Measurements from ENCODE around the gene JPH3. TPM values are rescaled to one million over a fixed set of nuclear protein-coding genes. Genes with fewer than 3 reads are reported as not detected.

The JPH3 gene
- total and polyA plus RNA-seq, 4 donors: 12.6 to 79.7 (median 54.0) TPM

DNA sequence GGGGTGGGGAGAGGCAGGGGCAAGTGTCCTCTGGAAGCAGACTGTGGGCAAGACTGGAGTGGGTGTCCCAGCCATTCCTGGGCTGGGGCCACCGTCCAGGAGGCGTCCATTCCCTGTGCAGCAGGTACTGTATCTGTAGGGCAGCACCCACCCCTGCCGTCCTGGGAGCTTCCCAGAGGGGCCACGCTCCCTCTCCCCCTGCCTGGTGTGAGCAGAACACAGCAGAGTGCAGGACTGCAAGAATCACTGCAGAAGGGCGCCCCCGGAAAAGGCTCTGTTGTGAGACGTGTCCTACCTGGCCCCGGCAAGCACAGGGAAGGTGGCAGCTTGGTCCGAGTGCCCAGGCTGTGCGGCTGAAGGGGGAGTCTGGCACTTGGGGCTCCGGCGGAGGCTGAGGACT, 93.2 kb downstream of the JPH3 start:
- 95% methylated on average over 12 of the region's 12 CpGs for WGBS (ENCODE audit: insufficient coverage)
- Histone ChIP-seq H3K4me1 (ENCODE audit: control insufficient read depth, insufficient read depth, low read length) (peaks cover 19% of the 10 kb centered on the region), H3K27ac (ENCODE audit: low read depth, low read length) (no peak overlapping the region)

DNA sequence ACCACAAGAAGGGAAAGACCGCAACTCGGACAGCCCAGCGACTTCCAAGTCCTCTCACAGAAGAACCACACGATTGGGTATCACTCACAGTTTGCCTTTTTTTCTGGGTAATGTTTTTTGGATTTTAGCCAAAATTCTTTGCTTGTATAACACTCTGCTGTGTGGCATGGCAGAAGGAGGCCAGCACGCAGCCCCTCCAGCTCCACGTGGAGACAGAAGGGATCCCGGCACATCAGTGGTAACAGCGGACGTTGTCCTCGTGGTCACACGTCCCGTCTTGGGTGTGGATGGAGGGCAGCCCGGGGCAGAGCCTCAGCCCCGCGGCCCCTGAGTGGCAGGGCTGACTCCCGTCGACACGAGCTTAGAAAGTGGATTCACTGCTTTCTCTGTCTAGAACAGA, 94.4 kb downstream of the JPH3 start:
- Histone ChIP-seq H3K4me1 (ENCODE audit: control insufficient read depth, insufficient read depth, low read length) (peaks cover 12% of the 10 kb centered on the region), H3K27me3 (ENCODE audit: control insufficient read depth, insufficient read depth, low read length) (no peaks in the 10 kb centered on the region), H3K9me3 (ENCODE audit: control insufficient read depth, insufficient read depth, low read length) (no peaks in the 10 kb centered on the region), H3K36me3 (ENCODE audit: control insufficient read depth, insufficient read depth, low read length) (peaks cover 98% of the 10 kb centered on the region), H3K4me3 (ENCODE audit: low read depth, low read length) (no peak overlapping the region), H3K27ac (ENCODE audit: low read depth, low read length) (no peak overlapping the region)
- WGBS (ENCODE audit: insufficient coverage): 83% methylated on average over 14 of the region's 18 CpGs
- DNase-seq (ENCODE audit: low read depth in 4 of 6, low spot score in 6 of 6): no peak

More for the DNA sequence above, 93.2 kb downstream of the JPH3 start:
- Histone ChIP-seq H3K27me3 (ENCODE audit: control insufficient read depth, insufficient read depth, low read length) (no peaks in the 10 kb centered on the region), H3K9me3 (ENCODE audit: control insufficient read depth, insufficient read depth, low read length) (no peaks in the 10 kb centered on the region), H3K4me3 (ENCODE audit: low read depth, low read length) (no peak overlapping the region), H3K36me3 (ENCODE audit: control insufficient read depth, insufficient read depth, low read length) (peaks cover 98% of the 10 kb centered on the region)
- no peak for DNase-seq (ENCODE audit: low read depth in 4 of 6, low spot score in 6 of 6)

DNA sequence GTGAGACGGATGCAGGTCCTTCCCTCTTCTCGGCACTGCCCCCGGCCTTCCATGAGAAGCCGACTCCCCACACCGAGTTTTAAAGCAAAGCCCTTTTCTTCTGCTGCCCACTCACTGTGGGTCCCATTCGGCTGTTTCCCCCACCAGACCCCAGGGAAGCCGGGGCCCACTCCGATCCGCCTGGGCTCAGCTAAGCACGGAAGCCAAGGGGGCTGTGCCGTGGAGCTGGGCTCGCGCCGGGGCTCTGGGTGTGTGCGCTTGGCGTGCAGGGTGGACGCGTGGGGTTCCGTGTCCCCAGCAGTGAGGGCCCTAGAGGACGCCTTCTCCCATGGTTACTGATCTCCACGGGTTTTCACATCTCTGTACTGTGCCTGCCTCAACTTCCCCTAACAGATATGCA, 94.9 kb downstream of the JPH3 start:
- H3K27ac ChIP-seq (ENCODE audit: low read depth, low read length): no peak overlapping the region
- no peaks in the 10 kb centered on the region for H3K27me3 ChIP-seq (ENCODE audit: control insufficient read depth, insufficient read depth, low read length)

DNA sequence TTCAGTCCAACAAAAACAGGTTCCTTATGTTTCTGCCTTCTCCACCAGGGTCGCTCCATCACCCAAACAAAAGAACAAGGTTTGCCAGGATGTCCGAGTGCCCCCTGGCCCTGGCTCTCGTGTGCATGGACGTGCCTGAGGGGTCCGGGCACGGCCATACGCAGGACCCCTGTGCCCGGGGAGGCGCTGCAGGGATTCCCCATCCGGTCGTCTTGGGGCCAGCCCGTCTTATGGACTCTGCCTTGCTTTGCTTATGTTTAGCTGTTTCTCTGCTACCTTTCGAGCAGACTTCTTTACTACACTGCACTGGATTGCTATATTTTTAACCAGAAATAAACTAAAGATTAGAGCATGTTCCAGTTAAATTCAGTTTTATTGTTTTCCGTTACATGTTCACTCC, 95.5 kb downstream of the JPH3 start:
- no peak for DNase-seq (ENCODE audit: low read depth in 4 of 6, low spot score in 6 of 6)
- Histone ChIP-seq H3K27me3 (ENCODE audit: control insufficient read depth, insufficient read depth, low read length) (no peaks in the 10 kb centered on the region), H3K9me3 (ENCODE audit: control insufficient read depth, insufficient read depth, low read length) (no peaks in the 10 kb centered on the region), H3K27ac (ENCODE audit: low read depth, low read length) (no peak overlapping the region), H3K36me3 (ENCODE audit: control insufficient read depth, insufficient read depth, low read length) (peaks cover 96% of the 10 kb centered on the region), H3K4me1 (ENCODE audit: control insufficient read depth, insufficient read depth, low read length) (peaks cover 18% of the 10 kb centered on the region), H3K4me3 (ENCODE audit: low read depth, low read length) (no peak overlapping the region)
- 98% methylated on average over 10 of the region's 14 CpGs for WGBS (ENCODE audit: insufficient coverage)

More for the DNA sequence above, 94.9 kb downstream of the JPH3 start:
- no peaks in the 10 kb centered on the region for H3K9me3 ChIP-seq (ENCODE audit: control insufficient read depth, insufficient read depth, low read length)
- H3K36me3 ChIP-seq (ENCODE audit: control insufficient read depth, insufficient read depth, low read length): peaks cover 98% of the 10 kb centered on the region
- H3K4me3 ChIP-seq (ENCODE audit: low read depth, low read length): no peak overlapping the region
- no peak for DNase-seq (ENCODE audit: low read depth in 4 of 6, low spot score in 6 of 6)
- WGBS (ENCODE audit: insufficient coverage): 94% methylated on average over 21 of the region's 21 CpGs
- H3K4me1 ChIP-seq (ENCODE audit: control insufficient read depth, insufficient read depth, low read length): peaks cover 15% of the 10 kb centered on the region

DNA sequence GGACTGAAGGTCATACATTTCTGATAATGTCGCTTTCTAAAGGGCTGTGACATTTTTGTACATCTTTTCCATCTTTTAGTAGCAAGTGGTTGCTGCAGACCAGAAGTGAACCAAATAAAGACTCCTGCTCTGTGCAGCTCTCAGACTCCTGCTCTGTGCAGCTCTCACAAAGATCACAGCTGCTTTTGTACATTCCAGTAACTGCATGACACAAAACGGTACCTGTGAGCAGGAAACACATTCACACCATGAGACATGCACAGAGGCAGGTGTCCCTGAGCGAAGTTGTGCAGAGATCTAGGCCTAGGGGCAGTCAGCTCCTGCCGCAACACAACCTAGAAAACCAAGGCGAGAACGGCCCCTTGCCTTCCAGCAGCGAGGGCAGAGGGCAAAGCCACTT, 95.9 kb downstream of the JPH3 start:
- no peak for DNase-seq (ENCODE audit: low read depth in 4 of 6, low spot score in 6 of 6)
- no peak overlapping the region for H3K4me3 ChIP-seq (ENCODE audit: low read depth, low read length)
- 94% methylated on average over 5 of the region's 7 CpGs for WGBS (ENCODE audit: insufficient coverage)
- H3K4me1 ChIP-seq (ENCODE audit: control insufficient read depth, insufficient read depth, low read length): peaks cover 18% of the 10 kb centered on the region
- no peaks in the 10 kb centered on the region for H3K27me3 ChIP-seq (ENCODE audit: control insufficient read depth, insufficient read depth, low read length)
- no peak overlapping the region for H3K27ac ChIP-seq (ENCODE audit: low read depth, low read length)
- no peaks in the 10 kb centered on the region for H3K9me3 ChIP-seq (ENCODE audit: control insufficient read depth, insufficient read depth, low read length)
- peaks cover 96% of the 10 kb centered on the region for H3K36me3 ChIP-seq (ENCODE audit: control insufficient read depth, insufficient read depth, low read length)

DNA sequence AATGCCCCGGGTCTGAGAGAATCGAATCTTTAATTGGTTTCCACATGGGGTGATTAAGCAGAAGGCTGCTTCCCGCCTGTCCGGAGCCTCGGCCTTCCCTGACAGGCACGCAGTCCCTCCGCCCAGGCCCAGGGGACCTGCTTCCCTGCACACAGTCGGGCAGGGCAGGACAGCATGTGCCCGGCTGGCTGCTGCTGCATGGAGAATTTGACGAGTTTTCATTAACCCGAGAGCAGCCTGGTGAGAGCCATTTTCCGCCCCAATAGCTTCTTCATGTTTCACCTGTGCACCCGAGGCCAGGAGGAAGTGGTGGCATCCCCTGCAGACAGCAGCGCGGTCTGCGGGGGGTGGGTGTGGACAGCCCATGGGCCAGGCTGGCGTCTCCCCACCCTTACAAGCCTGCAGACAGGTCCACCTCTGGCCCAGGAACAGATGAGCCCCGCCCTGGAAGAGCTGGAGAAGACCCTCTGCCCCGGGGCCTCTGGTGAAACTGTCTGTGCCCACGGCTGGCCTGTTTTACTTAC, 96.4 kb downstream of the JPH3 start:
- no peak for DNase-seq (ENCODE audit: low read depth in 4 of 6, low spot score in 6 of 6)
- no peak overlapping the region for H3K27ac ChIP-seq (ENCODE audit: low read depth, low read length)
- 95% methylated on average over 20 of the region's 20 CpGs for WGBS (ENCODE audit: insufficient coverage)
- no peak overlapping the region for H3K4me3 ChIP-seq (ENCODE audit: low read depth, low read length)
- H3K27me3 ChIP-seq (ENCODE audit: control insufficient read depth, insufficient read depth, low read length): no peaks in the 10 kb centered on the region
- peaks cover 96% of the 10 kb centered on the region for H3K36me3 ChIP-seq (ENCODE audit: control insufficient read depth, insufficient read depth, low read length)
- peaks cover 18% of the 10 kb centered on the region for H3K4me1 ChIP-seq (ENCODE audit: control insufficient read depth, insufficient read depth, low read length)
- no peaks in the 10 kb centered on the region for H3K9me3 ChIP-seq (ENCODE audit: control insufficient read depth, insufficient read depth, low read length)

DNA sequence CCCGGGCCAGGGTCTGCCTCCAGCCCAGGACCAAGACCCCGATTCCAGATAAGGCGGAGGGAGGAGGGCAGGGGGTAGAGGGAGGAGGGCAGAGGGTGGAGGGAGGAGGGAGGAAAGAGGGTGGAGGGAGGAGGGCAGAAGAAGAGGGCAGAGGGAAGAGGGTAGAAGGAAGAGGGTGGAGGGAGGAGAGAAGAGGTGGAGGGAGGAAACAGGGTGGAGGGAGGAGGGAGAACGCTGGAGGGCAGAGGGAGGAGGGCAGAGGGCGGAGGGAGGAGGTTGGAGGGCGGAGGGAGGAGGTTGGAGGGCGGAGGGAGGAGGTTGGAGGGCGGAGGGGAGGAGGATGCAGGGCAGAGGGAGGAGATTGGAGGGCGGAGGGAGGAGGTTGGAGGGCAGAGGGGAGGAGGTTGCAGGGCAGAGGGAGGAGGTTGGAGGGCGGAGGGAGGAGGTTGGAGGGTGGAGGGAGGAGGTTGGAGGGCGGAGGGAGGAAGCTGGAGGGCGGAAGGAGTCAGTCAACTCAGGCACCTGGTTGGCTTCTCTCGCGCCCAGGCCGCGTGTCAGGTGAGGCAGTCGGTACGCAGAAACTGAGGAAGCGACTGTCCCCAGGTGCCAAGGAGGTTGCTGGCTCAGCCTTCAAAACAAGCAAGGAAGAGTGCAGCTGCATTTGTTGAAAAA, 98.2 kb downstream of the JPH3 start:
- Histone ChIP-seq H3K4me1 (ENCODE audit: control insufficient read depth, insufficient read depth, low read length) (peaks cover 22% of the 10 kb centered on the region), H3K27me3 (ENCODE audit: control insufficient read depth, insufficient read depth, low read length) (no peaks in the 10 kb centered on the region), H3K4me3 (ENCODE audit: low read depth, low read length) (no peak overlapping the region), H3K27ac (ENCODE audit: low read depth, low read length) (no peak overlapping the region), H3K9me3 (ENCODE audit: control insufficient read depth, insufficient read depth, low read length) (no peaks in the 10 kb centered on the region), H3K36me3 (ENCODE audit: control insufficient read depth, insufficient read depth, low read length) (peaks cover 92% of the 10 kb centered on the region)
- WGBS (ENCODE audit: insufficient coverage): 88% methylated on average over 19 of the region's 19 CpGs
- no peak for DNase-seq (ENCODE audit: low read depth in 4 of 6, low spot score in 6 of 6)

DNA sequence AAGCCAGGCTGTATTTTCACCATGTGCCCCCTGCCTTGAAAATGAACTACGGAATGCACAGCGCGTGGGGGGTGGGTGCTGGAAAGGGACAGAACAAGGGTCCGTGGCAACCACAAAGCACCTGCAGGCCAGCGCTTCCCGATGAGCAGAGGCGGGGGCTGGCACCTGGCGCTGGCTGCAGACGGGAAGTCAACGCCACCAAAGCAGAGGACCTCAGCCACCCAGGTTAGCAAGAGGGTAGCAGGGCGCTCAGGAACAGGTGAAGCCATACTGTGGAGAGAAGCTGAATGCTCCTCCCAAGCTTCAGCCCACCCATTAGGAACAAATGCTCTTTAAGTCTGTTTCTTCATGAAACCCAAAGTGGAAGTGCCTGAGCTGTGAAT, 98.8 kb downstream of the JPH3 start:
- Histone ChIP-seq H3K27ac (ENCODE audit: low read depth, low read length) (no peak overlapping the region), H3K4me1 (ENCODE audit: control insufficient read depth, insufficient read depth, low read length) (peaks cover 28% of the 10 kb centered on the region), H3K9me3 (ENCODE audit: control insufficient read depth, insufficient read depth, low read length) (no peaks in the 10 kb centered on the region), H3K27me3 (ENCODE audit: control insufficient read depth, insufficient read depth, low read length) (no peaks in the 10 kb centered on the region), H3K4me3 (ENCODE audit: low read depth, low read length) (no peak overlapping the region), H3K36me3 (ENCODE audit: control insufficient read depth, insufficient read depth, low read length) (peaks cover 87% of the 10 kb centered on the region)
- no peak for DNase-seq (ENCODE audit: low read depth in 4 of 6, low spot score in 6 of 6)
- 76% methylated on average over 11 of the region's 11 CpGs for WGBS (ENCODE audit: insufficient coverage)

DNA sequence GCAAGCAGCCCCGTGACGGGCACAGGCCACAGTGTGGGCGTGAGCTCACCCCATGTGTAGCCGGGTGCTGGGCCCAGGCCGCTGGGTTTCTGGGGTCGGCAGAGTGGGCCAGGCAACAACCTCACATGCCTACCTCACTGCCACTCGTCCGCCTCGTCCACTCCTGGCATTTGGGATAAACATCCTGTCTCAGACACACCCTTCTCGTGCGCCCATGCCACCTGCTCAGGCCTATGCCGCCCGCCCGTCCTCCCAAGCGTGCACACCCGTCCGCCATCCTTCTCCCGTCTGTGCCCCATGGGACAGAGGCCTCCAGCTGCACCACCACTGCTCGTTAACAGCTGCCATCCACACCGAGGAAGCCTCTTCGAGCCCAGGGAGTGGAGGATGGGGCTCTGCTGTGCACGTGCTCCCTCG, 99.2 kb downstream of the JPH3 start:
- Histone ChIP-seq H3K27me3 (ENCODE audit: control insufficient read depth, insufficient read depth, low read length) (no peaks in the 10 kb centered on the region), H3K4me3 (ENCODE audit: low read depth, low read length) (no peak overlapping the region), H3K36me3 (ENCODE audit: control insufficient read depth, insufficient read depth, low read length) (peaks cover 87% of the 10 kb centered on the region), H3K27ac (ENCODE audit: low read depth, low read length) (no peak overlapping the region), H3K9me3 (ENCODE audit: control insufficient read depth, insufficient read depth, low read length) (no peaks in the 10 kb centered on the region), H3K4me1 (ENCODE audit: control insufficient read depth, insufficient read depth, low read length) (peaks cover 32% of the 10 kb centered on the region)
- 83% methylated on average over 23 of the region's 23 CpGs for WGBS (ENCODE audit: insufficient coverage)
- no peak for DNase-seq (ENCODE audit: low read depth in 4 of 6, low spot score in 6 of 6)

DNA sequence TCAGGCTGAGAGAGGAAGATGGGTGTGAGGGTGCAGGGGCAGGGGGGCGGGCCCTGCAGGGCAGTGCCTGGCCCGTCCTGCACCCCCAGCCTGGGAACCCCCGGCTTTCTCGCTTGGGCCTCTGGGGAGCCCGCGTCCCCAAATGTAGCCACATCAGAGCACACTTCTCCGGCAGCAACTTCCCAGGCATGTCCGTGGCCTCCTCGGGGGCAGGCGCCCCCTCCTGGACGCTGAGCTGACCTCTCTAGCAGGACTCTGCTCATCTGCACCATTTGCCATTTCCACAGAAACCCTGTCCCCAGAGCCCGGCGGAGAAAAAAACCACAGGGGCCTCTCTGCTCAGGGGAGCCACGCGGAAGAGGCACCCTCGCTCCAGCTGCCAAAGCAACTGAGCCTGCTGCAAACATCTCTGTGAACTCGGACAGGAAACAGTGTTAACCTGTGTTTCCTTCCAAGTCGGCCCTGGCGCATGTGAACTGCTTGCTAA, 100.1 kb downstream of the JPH3 start:
- H3K36me3 ChIP-seq (ENCODE audit: control insufficient read depth, insufficient read depth, low read length): peaks cover 87% of the 10 kb centered on the region
- H3K4me1 ChIP-seq (ENCODE audit: control insufficient read depth, insufficient read depth, low read length): peaks cover 41% of the 10 kb centered on the region
- no peaks in the 10 kb centered on the region for H3K9me3 ChIP-seq (ENCODE audit: control insufficient read depth, insufficient read depth, low read length)
- H3K27me3 ChIP-seq (ENCODE audit: control insufficient read depth, insufficient read depth, low read length): no peaks in the 10 kb centered on the region
- 67% methylated on average over 19 of the region's 19 CpGs for WGBS (ENCODE audit: insufficient coverage)
- H3K27ac ChIP-seq (ENCODE audit: low read depth, low read length): no peak overlapping the region
- no peak overlapping the region for H3K4me3 ChIP-seq (ENCODE audit: low read depth, low read length)
- peak in 1 of 6 donors; percentile 27 for DNase-seq (ENCODE audit: low read depth in 4 of 6, low spot score in 6 of 6)

Data from spinal cord (tissue), 10 donors.